ENCODE results near the gene SELENOM.

DNA sequence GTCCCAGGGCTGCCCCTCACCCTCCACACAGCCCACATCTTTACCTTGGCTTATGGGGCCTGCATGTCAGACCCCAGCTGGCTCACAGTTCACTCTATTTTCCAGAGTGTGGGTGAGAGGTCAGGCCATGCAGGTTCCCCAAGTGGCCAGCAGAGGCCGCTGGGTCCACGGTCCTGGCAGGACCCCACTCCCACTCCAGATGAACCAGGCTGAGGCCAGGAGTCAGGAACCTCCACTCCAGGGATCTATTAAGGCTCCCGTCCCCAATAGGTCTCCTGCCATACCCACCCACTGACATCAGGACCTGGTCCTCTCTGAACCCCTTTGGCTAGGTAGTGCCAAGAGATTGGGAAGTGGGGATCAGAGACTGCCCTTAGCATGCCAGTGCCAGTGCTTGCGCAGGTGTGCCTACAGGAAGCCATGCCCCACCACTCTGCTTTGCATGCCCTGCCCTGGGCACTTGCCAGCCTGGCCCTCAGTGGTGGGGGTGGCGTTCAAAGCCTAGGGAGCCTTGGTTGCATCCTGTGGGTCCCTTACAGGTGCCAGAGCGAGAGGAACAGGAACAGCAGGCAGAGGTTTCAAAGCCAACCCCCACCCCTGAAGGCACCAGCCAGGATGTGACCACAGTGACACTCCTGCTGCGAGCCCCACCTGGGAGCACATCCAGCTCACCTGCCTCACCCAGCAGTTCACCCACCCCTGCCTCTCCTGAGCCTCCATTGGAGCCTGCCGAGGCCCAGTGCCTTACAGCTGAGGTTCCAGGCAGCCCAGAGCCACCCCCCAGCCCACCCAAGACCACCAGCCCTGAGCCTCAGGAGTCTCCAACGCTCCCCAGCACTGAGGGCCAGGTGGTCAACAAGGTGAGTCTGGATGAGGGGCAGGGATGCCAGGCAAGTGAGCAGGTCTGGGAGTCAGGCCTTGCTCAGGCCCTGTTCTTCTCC lies 17.9 kb downstream of the SELENOM start:
- TF ChIP-seq, protein P1, sequence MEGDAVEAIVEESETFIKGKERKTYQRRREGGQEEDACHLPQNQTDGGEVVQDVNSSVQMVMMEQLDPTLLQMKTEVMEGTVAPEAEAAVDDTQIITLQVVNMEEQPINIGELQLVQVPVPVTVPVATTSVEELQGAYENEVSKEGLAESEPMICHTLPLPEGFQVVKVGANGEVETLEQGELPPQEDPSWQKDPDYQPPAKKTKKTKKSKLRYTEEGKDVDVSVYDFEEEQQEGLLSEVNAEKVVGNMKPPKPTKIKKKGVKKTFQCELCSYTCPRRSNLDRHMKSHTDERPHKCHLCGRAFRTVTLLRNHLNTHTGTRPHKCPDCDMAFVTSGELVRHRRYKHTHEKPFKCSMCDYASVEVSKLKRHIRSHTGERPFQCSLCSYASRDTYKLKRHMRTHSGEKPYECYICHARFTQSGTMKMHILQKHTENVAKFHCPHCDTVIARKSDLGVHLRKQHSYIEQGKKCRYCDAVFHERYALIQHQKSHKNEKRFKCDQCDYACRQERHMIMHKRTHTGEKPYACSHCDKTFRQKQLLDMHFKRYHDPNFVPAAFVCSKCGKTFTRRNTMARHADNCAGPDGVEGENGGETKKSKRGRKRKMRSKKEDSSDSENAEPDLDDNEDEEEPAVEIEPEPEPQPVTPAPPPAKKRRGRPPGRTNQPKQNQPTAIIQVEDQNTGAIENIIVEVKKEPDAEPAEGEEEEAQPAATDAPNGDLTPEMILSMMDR (IDR thresholded peaks at IDR 0.05) = peak; percentile 47; the same call in 1 of the 2 replicates
- TF ChIP-seq ESRRA (CRISPR knock-in tag; IDR thresholded peaks at IDR 0.05; ENCODE audit: borderline replicate concordance) (no peak), RELA (CRISPR knock-in tag; IDR thresholded peaks at IDR 0.05; ENCODE audit: borderline replicate concordance) (no peak)
- TF ChIP-seq, protein P2, sequence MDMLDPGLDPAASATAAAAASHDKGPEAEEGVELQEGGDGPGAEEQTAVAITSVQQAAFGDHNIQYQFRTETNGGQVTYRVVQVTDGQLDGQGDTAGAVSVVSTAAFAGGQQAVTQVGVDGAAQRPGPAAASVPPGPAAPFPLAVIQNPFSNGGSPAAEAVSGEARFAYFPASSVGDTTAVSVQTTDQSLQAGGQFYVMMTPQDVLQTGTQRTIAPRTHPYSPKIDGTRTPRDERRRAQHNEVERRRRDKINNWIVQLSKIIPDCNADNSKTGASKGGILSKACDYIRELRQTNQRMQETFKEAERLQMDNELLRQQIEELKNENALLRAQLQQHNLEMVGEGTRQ (CRISPR knock-in tag; IDR thresholded peaks at IDR 0.05) = no peak
